ENCODE results near the gene PAAF1. TPM values are rescaled to one million over a fixed set of nuclear protein-coding genes. Genes with fewer than 3 reads are reported as not detected.

Gene PAAF1, protein sequence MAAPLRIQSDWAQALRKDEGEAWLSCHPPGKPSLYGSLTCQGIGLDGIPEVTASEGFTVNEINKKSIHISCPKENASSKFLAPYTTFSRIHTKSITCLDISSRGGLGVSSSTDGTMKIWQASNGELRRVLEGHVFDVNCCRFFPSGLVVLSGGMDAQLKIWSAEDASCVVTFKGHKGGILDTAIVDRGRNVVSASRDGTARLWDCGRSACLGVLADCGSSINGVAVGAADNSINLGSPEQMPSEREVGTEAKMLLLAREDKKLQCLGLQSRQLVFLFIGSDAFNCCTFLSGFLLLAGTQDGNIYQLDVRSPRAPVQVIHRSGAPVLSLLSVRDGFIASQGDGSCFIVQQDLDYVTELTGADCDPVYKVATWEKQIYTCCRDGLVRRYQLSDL
- total RNA-seq (ENCODE audit: low replicate concordance) = 28.2 and 38.6 TPM in 2 replicates

DNA sequence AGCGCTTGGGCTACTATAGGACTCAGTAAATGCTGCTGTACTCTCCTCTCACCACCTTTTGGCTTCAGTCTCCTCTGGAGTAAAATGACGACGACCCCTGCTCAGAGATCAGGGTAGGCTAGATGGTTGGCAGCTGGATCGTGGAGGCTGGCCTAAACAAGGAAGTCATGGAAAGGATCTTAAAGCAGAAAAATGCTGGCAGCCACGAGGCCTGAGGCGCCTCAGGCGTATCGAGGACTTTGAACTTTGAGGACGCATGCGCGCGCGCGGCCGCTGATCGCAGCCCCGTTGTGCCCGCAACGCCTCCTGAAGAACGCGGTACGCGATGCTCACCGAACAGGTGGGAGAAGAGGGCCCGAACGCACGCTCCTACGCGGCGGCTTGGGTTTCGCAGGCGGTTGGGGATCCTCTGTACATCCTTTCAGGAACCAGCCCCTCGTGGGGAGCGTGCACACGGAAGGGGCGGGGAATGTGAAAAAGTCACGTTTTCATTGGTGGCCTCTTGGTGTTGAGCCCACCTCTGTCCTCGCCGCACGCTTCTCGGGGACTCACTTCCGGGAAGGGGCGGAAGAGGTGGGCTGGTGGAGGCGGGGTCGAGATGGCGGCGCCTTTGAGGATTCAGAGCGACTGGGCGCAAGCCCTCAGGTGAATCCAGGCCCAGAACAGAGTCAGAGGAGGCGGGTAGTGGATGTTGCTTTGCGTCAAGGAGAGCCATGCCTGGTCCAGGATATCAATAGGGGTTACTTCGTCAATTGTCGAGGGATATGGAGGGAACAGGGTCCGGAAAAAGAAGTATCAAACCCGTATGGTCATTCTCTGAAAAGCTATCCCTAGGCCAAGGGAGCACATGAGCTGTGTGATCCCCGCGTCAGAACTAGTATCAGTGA lies at the start of gene PAAF1, which contains the start of gene COA4:
PAAF1 (plus strand) TSS at position 576 of the 887 bp plus-strand sequence; CDS start at position 599, 23 bp downstream.
COA4 (minus strand) TSS at position 423 of the 887 bp plus-strand sequence. CDS start 3,468 bp downstream, outside the sequence.
- Histone ChIP-seq H3F3A (ENCODE audit: low read depth) (peaks cover 11% of the 10 kb centered on the region), H3K4me1 (peaks cover 21% of the 10 kb centered on the region), H3K27me3 (no peaks in the 10 kb centered on the region), H3K9me3 (ENCODE audit: low read depth) (no peaks in the 10 kb centered on the region), H3K4me3 (peak within 1 kb of the TSS; percentile 72), H3K4me2 (peak within 1 kb of the TSS; percentile 78), H2AFZ (replicated peaks) (peak within 1 kb of the TSS; percentile 80), H3K36me3 (no peaks in the 10 kb centered on the region), H3K79me2 (ENCODE audit: low read depth) (peaks cover 50% of the 10 kb centered on the region), H3K9ac (peak within 1 kb of the TSS; percentile 67), H4K20me1 (ENCODE audit: low read depth) (no peaks in the 10 kb centered on the region), H3K27ac (peak within 1 kb of the TSS; percentile 61)
- Mint-ChIP-seq H3K4me3 (peak within 1 kb of the TSS; percentile 100), H3K36me3 (no peaks in the 10 kb centered on the region), H3K9me3 (no peaks in the 10 kb centered on the region), H3K27me3 (ENCODE audit: insufficient read depth, low read depth) (no peaks in the 10 kb centered on the region), H3K27ac (peak within 1 kb of the TSS; percentile 98), H3K4me1 (peaks cover 20% of the 10 kb centered on the region)
- no peak for TF ChIP-seq EZH2phosphoT487 (IDR thresholded peaks at IDR 0.05)
- no peak for TF ChIP-seq EZH2 (IDR thresholded peaks at IDR 0.05)
- TF ChIP-seq, protein P1, sequence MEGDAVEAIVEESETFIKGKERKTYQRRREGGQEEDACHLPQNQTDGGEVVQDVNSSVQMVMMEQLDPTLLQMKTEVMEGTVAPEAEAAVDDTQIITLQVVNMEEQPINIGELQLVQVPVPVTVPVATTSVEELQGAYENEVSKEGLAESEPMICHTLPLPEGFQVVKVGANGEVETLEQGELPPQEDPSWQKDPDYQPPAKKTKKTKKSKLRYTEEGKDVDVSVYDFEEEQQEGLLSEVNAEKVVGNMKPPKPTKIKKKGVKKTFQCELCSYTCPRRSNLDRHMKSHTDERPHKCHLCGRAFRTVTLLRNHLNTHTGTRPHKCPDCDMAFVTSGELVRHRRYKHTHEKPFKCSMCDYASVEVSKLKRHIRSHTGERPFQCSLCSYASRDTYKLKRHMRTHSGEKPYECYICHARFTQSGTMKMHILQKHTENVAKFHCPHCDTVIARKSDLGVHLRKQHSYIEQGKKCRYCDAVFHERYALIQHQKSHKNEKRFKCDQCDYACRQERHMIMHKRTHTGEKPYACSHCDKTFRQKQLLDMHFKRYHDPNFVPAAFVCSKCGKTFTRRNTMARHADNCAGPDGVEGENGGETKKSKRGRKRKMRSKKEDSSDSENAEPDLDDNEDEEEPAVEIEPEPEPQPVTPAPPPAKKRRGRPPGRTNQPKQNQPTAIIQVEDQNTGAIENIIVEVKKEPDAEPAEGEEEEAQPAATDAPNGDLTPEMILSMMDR (IDR thresholded peaks at IDR 0.05) = no peak
- DNase-seq (ENCODE audit: low spot score) = peak; percentile 98

DNA sequence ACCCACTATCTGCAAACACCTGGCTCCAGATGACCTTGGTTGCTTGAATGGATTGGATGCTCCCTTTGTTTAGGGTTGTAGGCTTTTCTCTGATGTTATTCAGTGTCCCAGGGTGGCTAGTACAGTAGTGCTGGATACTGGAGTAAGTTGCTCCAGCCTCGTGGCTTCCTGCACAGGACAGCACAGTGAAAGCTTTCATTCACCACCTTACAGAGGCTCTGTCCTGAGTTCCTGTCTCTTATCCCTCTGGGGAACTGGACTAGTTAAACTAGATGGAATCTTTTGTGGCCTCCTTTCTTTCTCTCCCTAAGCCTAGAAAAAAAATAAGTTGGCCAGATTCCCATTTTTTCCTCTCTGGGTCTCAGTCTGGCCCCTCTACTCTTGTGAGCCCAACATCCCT lies 46.5 kb upstream of the PAAF1 start:
- Mint-ChIP-seq H3K9me3 (no peaks in the 10 kb centered on the region), H3K27me3 (ENCODE audit: insufficient read depth, low read depth) (no peaks in the 10 kb centered on the region), H3K4me3 (no peak overlapping the region), H3K27ac (no peak overlapping the region), H3K4me1 (no peaks in the 10 kb centered on the region), H3K36me3 (peaks cover 12% of the 10 kb centered on the region)
- TF ChIP-seq EZH2phosphoT487 (IDR thresholded peaks at IDR 0.05) (no peak), EZH2 (IDR thresholded peaks at IDR 0.05) (no peak)
- TF ChIP-seq, protein P1 (IDR thresholded peaks at IDR 0.05) = no peak
- Histone ChIP-seq H3K9ac (no peak overlapping the region), H3K4me1 (peaks cover 5% of the 10 kb centered on the region), H3K79me2 (ENCODE audit: low read depth) (no peaks in the 10 kb centered on the region), H3K36me3 (no peaks in the 10 kb centered on the region), H3K27me3 (no peaks in the 10 kb centered on the region), H3K4me3 (no peak overlapping the region), H3K9me3 (ENCODE audit: low read depth) (no peaks in the 10 kb centered on the region), H3K27ac (no peak overlapping the region), H4K20me1 (ENCODE audit: low read depth) (no peaks in the 10 kb centered on the region), H2AFZ (replicated peaks) (no peak overlapping the region), H3F3A (ENCODE audit: low read depth) (no peaks in the 10 kb centered on the region), H3K4me2 (no peak overlapping the region)
- no peak for DNase-seq (ENCODE audit: low spot score)

GRCh38 chr11:73833067-73833466 lies 43.7 kb upstream of the PAAF1 start:
- no peak overlapping the region for H2AFZ ChIP-seq (replicated peaks)
- H3K4me2 ChIP-seq = no peak overlapping the region
- Mint-ChIP-seq H3K27ac (no peak overlapping the region), H3K4me1 (peaks cover under 1% of the 10 kb centered on the region), H3K36me3 (peaks cover 6% of the 10 kb centered on the region), H3K4me3 (no peak overlapping the region), H3K9me3 (no peaks in the 10 kb centered on the region), H3K27me3 (ENCODE audit: insufficient read depth, low read depth) (no peaks in the 10 kb centered on the region)
- H3K9me3 ChIP-seq (ENCODE audit: low read depth) = no peaks in the 10 kb centered on the region
- no peaks in the 10 kb centered on the region for H3K27me3 ChIP-seq
- H3K9ac ChIP-seq = no peak overlapping the region
- H3K36me3 ChIP-seq = no peaks in the 10 kb centered on the region
- H3K27ac ChIP-seq = no peak overlapping the region
- peaks cover 5% of the 10 kb centered on the region for H3K4me1 ChIP-seq
- no peak overlapping the region for H3K4me3 ChIP-seq
- H3F3A ChIP-seq (ENCODE audit: low read depth) = no peaks in the 10 kb centered on the region
- TF ChIP-seq, protein P1 (IDR thresholded peaks at IDR 0.05) = no peak
- TF ChIP-seq EZH2 (IDR thresholded peaks at IDR 0.05) (no peak), EZH2phosphoT487 (IDR thresholded peaks at IDR 0.05) (no peak)
- H3K79me2 ChIP-seq (ENCODE audit: low read depth) = no peaks in the 10 kb centered on the region
- H4K20me1 ChIP-seq (ENCODE audit: low read depth) = no peaks in the 10 kb centered on the region
- DNase-seq (ENCODE audit: low spot score) = no peak
